Neural crest cell (in vitro differentiated cells): ENCODE results near the gene HVCN1. TPM values are rescaled to one million over a fixed set of nuclear protein-coding genes. Genes with fewer than 3 reads are reported as not detected.
"Not testable (repeated sequence)": the region's sequence is repeated elsewhere in the genome, so short reads cannot be mapped to it uniquely, and the experiment has no call there.

ENCODE experiments used
- DNase-seq: peaks from one replicate; pipeline ENCODE4 v3.0.0; 2021; ENCODE audit warnings: low read depth, mixed read lengths, low spot score
- H3K27ac Mint-ChIP-seq: one replicate; pipeline ENCODE4 v1.8.0; 2021; ENCODE audit warnings: mild to moderate bottlenecking, mixed read lengths; ENCODE audit not compliant: unreplicated experiment
- H3K27me3 Mint-ChIP-seq: 2 replicates; pipeline ENCODE4 v1.8.0; 2021; ENCODE audit warnings: low read depth, mild to moderate bottlenecking, mixed read lengths
- H3K36me3 Mint-ChIP-seq: 2 replicates; pipeline ENCODE4 v1.8.0; 2021; ENCODE audit warnings: low read depth, mild to moderate bottlenecking, mixed read lengths
- H3K4me1 Mint-ChIP-seq: 2 replicates; pipeline ENCODE4 v1.8.0; 2021; ENCODE audit warnings: mixed read lengths
- H3K4me3 Mint-ChIP-seq: one replicate; pipeline ENCODE4 v1.8.0; 2021; ENCODE audit warnings: mild to moderate bottlenecking, mixed read lengths
- H3K9me3 Mint-ChIP-seq: 2 replicates; pipeline ENCODE4 v1.8.0; 2021; ENCODE audit warnings: mixed read lengths
- total RNA-seq: library from RNA; stranded (reverse); gene quantifications from 2 replicates; pipeline ENCODE4 v1.2.1, GENCODE V29; 2021
- TF ChIP-seq, protein P1 (sequence below): fragments of 200-600 bp; sonication (generic); conservative IDR thresholded peaks from 2 replicates; pipeline ENCODE4 v1.5.0; 2021; ENCODE audit warnings: antibody characterized with exemption, mild to moderate bottlenecking

Gene HVCN1
- total RNA-seq, 1 donor from 2014 or later, result 3.8 TPM

DNA sequence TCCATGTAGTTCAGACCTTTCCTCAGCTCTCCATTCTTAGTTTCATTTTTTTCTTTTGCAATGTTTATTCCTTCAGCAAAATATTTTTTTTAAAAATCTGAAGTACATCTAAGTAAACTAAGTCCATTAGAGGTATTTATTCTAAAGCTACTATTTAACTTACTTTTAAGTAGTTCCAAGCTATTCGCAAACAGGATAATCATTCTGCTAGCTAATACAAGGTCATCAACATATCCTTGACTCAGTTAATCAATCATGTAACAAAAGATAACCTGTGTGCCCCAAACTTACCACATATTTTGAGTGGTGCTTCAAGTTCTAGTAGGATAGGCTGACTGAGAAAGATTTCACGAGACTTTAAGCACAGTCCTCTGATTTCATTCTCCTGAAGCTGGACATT, 42.6 kb upstream of the HVCN1 start:
- H3K4me3 Mint-ChIP-seq, result no peak overlapping the region
- H3K27ac Mint-ChIP-seq, result no peak overlapping the region
- H3K27me3 Mint-ChIP-seq, result no peaks in the 10 kb centered on the region
- H3K9me3 Mint-ChIP-seq, result no peaks in the 10 kb centered on the region
- H3K4me1 Mint-ChIP-seq, result peaks cover 32% of the 10 kb centered on the region
- H3K36me3 Mint-ChIP-seq, result peaks cover 16% of the 10 kb centered on the region
- TF ChIP-seq, protein P1, sequence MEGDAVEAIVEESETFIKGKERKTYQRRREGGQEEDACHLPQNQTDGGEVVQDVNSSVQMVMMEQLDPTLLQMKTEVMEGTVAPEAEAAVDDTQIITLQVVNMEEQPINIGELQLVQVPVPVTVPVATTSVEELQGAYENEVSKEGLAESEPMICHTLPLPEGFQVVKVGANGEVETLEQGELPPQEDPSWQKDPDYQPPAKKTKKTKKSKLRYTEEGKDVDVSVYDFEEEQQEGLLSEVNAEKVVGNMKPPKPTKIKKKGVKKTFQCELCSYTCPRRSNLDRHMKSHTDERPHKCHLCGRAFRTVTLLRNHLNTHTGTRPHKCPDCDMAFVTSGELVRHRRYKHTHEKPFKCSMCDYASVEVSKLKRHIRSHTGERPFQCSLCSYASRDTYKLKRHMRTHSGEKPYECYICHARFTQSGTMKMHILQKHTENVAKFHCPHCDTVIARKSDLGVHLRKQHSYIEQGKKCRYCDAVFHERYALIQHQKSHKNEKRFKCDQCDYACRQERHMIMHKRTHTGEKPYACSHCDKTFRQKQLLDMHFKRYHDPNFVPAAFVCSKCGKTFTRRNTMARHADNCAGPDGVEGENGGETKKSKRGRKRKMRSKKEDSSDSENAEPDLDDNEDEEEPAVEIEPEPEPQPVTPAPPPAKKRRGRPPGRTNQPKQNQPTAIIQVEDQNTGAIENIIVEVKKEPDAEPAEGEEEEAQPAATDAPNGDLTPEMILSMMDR, result no peak
- DNase-seq, result no peak

DNA sequence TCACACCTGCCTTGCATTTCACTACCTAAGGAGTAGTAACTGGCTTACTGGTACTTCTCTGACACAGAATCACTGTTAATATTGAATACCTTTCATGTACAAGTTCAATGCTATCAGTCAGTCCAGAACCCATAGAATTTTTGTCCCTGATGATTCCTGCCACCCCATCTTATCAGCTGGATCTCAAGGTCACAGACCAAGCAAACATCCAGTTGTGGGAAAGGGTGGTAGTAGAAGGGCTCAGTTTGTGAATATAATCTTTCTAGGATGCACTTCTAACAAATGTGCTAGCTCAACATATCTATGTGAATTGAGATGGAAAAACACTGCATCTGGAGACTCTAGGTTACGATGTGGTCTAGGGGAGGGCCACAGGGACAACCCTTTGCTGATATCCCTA, 39.7 kb upstream of the HVCN1 start:
- Mint-ChIP-seq H3K36me3 (peaks cover 23% of the 10 kb centered on the region), H3K4me3 (no peak overlapping the region), H3K27ac (no peak overlapping the region), H3K9me3 (no peaks in the 10 kb centered on the region), H3K27me3 (no peaks in the 10 kb centered on the region), H3K4me1 (peaks cover 23% of the 10 kb centered on the region)
- DNase-seq, result no peak
- TF ChIP-seq, protein P1, result no peak

DNA sequence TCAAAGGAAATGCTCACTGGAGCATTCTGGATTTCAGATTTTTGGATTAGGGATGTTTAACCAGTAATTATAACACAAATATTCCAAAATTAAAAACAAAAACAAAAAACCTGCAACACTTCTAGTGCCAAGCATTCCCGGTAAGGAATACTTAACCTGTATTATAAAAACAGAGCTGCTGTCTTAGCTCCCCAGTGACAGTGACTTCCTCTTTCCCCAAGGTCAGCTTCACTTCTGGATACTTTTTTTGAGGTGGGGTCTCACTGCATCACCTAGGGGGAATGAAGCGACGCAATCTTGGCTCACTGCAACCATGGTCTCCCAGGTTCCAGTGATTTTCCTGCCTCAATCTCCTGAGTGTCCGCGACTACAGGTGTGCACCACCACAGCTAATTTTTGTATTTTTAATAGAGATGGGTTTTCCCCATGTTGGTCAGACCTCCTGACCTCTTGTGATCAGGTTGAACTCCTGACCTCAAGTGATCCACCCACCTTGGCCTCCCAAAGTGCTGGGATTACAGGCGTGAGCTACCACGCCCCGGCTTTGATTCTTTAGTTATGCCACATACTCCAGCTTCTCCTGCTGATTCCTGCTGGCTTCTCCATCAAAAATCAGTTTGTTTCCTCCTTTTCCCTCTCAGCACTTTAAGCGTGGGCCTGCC, 37.9 kb upstream of the HVCN1 start:
- no peaks in the 10 kb centered on the region for H3K9me3 Mint-ChIP-seq
- no peak overlapping the region for H3K4me3 Mint-ChIP-seq
- no peak for DNase-seq
- H3K27me3 Mint-ChIP-seq, result no peaks in the 10 kb centered on the region
- TF ChIP-seq, protein P1, result no peak
- H3K4me1 Mint-ChIP-seq, result peaks cover 7% of the 10 kb centered on the region
- no peak overlapping the region for H3K27ac Mint-ChIP-seq
- peaks cover 27% of the 10 kb centered on the region for H3K36me3 Mint-ChIP-seq

DNA sequence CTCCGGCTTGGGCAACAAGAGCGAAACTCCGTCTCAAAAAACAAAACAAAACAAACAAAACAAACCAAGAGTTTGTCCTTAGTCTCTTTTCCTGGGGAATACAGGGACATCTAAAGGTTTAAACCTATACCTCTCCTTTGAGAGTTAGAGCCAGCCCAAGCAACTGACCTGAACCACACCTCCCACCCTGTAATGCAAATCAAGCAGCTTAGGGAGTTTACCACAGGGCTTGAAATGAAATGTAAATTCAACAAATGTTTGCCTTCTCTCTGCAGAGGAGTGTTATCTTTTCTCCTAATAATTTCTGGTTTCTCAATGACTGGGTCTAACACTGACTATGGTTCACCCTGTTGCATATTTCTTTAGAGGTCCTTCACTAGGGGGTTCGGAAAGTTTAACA, 37.1 kb upstream of the HVCN1 start:
- no peak overlapping the region for H3K4me3 Mint-ChIP-seq

DNA sequence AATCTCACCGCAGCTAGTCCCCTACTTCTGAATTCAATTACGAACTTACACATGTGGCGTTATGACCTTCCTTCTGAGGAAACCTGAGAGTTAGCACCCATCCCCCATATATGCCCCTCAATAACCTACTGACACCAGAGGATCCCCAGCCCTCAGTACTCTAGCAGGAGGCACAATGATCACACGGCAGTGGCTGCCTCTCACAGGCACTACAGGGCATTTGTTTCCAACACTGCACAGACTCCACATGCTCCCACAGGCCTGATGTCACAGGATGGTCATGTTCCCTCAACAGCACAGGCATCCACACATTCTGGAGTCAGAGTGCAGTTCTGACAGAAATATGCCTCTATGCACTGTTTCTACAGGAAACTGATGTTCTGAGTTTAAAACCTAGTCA, 36.4 kb upstream of the HVCN1 start:
- peaks cover 30% of the 10 kb centered on the region for H3K36me3 Mint-ChIP-seq
- no peak overlapping the region for H3K4me3 Mint-ChIP-seq
- H3K27me3 Mint-ChIP-seq, result no peaks in the 10 kb centered on the region
- no peaks in the 10 kb centered on the region for H3K9me3 Mint-ChIP-seq
- TF ChIP-seq, protein P1, result no peak
- no peak for DNase-seq
- H3K4me1 Mint-ChIP-seq, result peaks cover 4% of the 10 kb centered on the region
- H3K27ac Mint-ChIP-seq, result no peak overlapping the region

More for the DNA sequence above, 37.1 kb upstream of the HVCN1 start:
- Mint-ChIP-seq H3K4me1 (peaks cover 4% of the 10 kb centered on the region), H3K27ac (no peak overlapping the region), H3K36me3 (peaks cover 30% of the 10 kb centered on the region), H3K27me3 (no peaks in the 10 kb centered on the region), H3K9me3 (no peaks in the 10 kb centered on the region)
- TF ChIP-seq, protein P1, result no peak
- DNase-seq, result no peak

DNA sequence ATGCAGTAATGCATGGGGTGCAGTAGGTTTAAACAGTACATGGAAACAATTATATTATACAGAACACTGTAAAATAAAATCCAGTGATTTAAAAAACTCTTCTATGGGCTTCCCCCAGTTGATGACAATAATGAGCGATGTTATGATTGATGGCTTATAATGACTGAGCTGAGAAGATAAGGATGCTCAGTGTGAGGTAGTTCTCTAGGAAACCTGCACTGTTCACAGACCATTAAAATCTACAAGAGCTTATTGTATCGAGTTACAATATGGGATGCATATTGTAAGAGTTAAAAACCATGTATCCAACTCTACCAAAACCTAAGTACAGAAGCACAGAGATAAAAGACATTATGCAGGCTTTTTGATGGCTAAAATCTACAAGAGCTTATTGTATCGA, 34.0 kb upstream of the HVCN1 start:
- H3K9me3 Mint-ChIP-seq, result not testable (repeated sequence)
- peaks cover 37% of the 10 kb centered on the region for H3K36me3 Mint-ChIP-seq

More for the DNA sequence above, 34.0 kb upstream of the HVCN1 start:
- DNase-seq, H3K4me3 Mint-ChIP-seq, H3K4me1 Mint-ChIP-seq, H3K27ac Mint-ChIP-seq, H3K27me3 Mint-ChIP-seq: not testable (repeated sequence)
